Trophoblast cell (in vitro differentiated cells and primary cell): ENCODE results near the gene PEDS1.

ENCODE experiments used
- DNase-seq, 2 donors: peaks; one replicate each; pipeline ENCODE4 v3.0.0-alpha.2; 2016
- H2AFZ ChIP-seq: 2 replicates; pipeline ENCODE4 v1.6.1; 2013; ENCODE audit warnings: low read length, moderate library complexity, mild to moderate bottlenecking; ENCODE audit not compliant: insufficient read depth, poor library complexity
- H2AK5ac ChIP-seq: 2 replicates; pipeline ENCODE4 v1.6.1; 2013; ENCODE audit warnings: mild to moderate bottlenecking, low read length
- H2BK120ac ChIP-seq: 2 replicates; pipeline ENCODE4 v1.6.1; 2013; ENCODE audit warnings: low read length, mild to moderate bottlenecking, moderate library complexity; ENCODE audit not compliant: insufficient read depth, poor library complexity
- H2BK12ac ChIP-seq: 2 replicates; pipeline ENCODE4 v1.6.1; 2013; ENCODE audit warnings: mild to moderate bottlenecking, low read length, moderate library complexity
- H2BK5ac ChIP-seq: 2 replicates; pipeline ENCODE4 v1.6.1; 2013; ENCODE audit warnings: low read length, low read depth, moderate library complexity, mild to moderate bottlenecking; ENCODE audit not compliant: poor library complexity
- H3K14ac ChIP-seq: 2 replicates; pipeline ENCODE4 v1.6.1; 2013; ENCODE audit warnings: mild to moderate bottlenecking, low read length
- H3K18ac ChIP-seq: 2 replicates; pipeline ENCODE4 v1.6.1; 2013; ENCODE audit warnings: mild to moderate bottlenecking, low read length
- H3K23ac ChIP-seq: 2 replicates; pipeline ENCODE4 v1.6.1; 2013; ENCODE audit warnings: low read length
- H3K27ac ChIP-seq: 2 replicates; pipeline ENCODE4 v1.5.1; 2013; ENCODE audit warnings: low read depth, mild to moderate bottlenecking, inconsistent platforms, low read length, moderate library complexity
- H3K27me3 ChIP-seq: 2 replicates; pipeline ENCODE4 v1.6.1; 2013; ENCODE audit warnings: inconsistent platforms, mild to moderate bottlenecking, low read length, moderate library complexity; ENCODE audit not compliant: insufficient read depth
- H3K36me3 ChIP-seq, 2 experiments: 1 replicate in 1 of 2; 2 replicates in 1 of 2; pipeline ENCODE4 v1.6.1; 2013; ENCODE audit warnings: low read length in 2 of 2, mild to moderate bottlenecking in 2 of 2, moderate library complexity in 1 of 2; ENCODE audit not compliant: insufficient read depth in 2 of 2, control insufficient read depth in 1 of 2
- H3K4ac ChIP-seq: 2 replicates; pipeline ENCODE4 v1.6.1; 2013; ENCODE audit warnings: low read depth, mild to moderate bottlenecking, low read length, moderate library complexity
- H3K4me1 ChIP-seq, 2 experiments: 1 replicate in 1 of 2; 2 replicates in 1 of 2; pipeline ENCODE4 v1.6.1; 2013; ENCODE audit warnings: low read length in 2 of 2, mild to moderate bottlenecking in 2 of 2, moderate library complexity in 1 of 2; ENCODE audit not compliant: insufficient read depth in 2 of 2, control insufficient read depth in 1 of 2
- H3K4me2 ChIP-seq: 2 replicates; pipeline ENCODE4 v1.6.1; 2013; ENCODE audit warnings: inconsistent platforms, mild to moderate bottlenecking, low read length, moderate library complexity
- H3K4me3 ChIP-seq: 2 replicates; pipeline ENCODE4 v1.5.1; 2013; ENCODE audit warnings: mild to moderate bottlenecking, low read depth, low read length, inconsistent platforms
- H3K79me1 ChIP-seq: one replicate; pipeline ENCODE4 v1.6.1; 2013; ENCODE audit warnings: low read length
- H3K79me2 ChIP-seq: 2 replicates; pipeline ENCODE4 v1.6.1; 2013; ENCODE audit warnings: low read length, mild to moderate bottlenecking; ENCODE audit not compliant: control insufficient read depth, insufficient read depth, poor library complexity
- H3K9ac ChIP-seq: 2 replicates; pipeline ENCODE4 v1.6.1; 2013; ENCODE audit warnings: mild to moderate bottlenecking, low read length
- H3K9me3 ChIP-seq: 2 replicates; pipeline ENCODE4 v1.6.1; 2013; ENCODE audit warnings: low read depth, mild to moderate bottlenecking, control low read depth, inconsistent platforms, low read length; ENCODE audit not compliant: insufficient read depth
- H4K12ac ChIP-seq: 2 replicates; pipeline ENCODE4 v1.6.1; 2013; ENCODE audit warnings: low read depth, mild to moderate bottlenecking, low read length, moderate library complexity
- H4K8ac ChIP-seq: 2 replicates; pipeline ENCODE4 v1.6.1; 2013; ENCODE audit warnings: low read depth, mild to moderate bottlenecking, low read length, moderate library complexity
- H4K91ac ChIP-seq: one replicate; pipeline ENCODE4 v1.6.1; 2013; ENCODE audit warnings: low read depth, mild to moderate bottlenecking, low read length, moderate library complexity
- WGBS: extraction: QIAGEN DNeasy Blood & Tissue Kit; methylation state at CpG from one replicate; pipeline ENCODE4 v1.1.7; 2013; ENCODE audit warnings: missing lambda C conversion rate; ENCODE audit not compliant: insufficient read length, insufficient coverage; ENCODE audit errors: extremely low coverage; 5-methylcytosine and 5-hydroxymethylcytosine counted together

PEDS1 gene

GRCh38 chr20:50199703-50200102 is 46.2 kb upstream of the PEDS1 start:
- no peak overlapping the region for H2AK5ac ChIP-seq

GRCh38 chr20:50198716-50199115 is 45.2 kb upstream of the PEDS1 start:
- Histone ChIP-seq H2AFZ (no peak overlapping the region), H2BK5ac (no peak overlapping the region), H3K79me1 (peaks cover 6% of the 10 kb centered on the region), H3K4me3 (no peak overlapping the region), H2BK12ac (no peak overlapping the region), H4K8ac (no peak overlapping the region), H3K79me2 (peaks cover 2% of the 10 kb centered on the region), H4K91ac (no peak overlapping the region), H2AK5ac (no peak overlapping the region), H3K18ac (no peak overlapping the region), H3K23ac (no peak overlapping the region), H3K14ac (no peak overlapping the region), H3K9ac (no peak overlapping the region), H3K4ac (no peak overlapping the region), H3K9me3 (peaks cover 2% of the 10 kb centered on the region), H2BK120ac (no peak overlapping the region), H3K27me3 (no peaks in the 10 kb centered on the region), H4K12ac (no peak overlapping the region), H3K4me2 (no peak overlapping the region), H3K4me1 (peaks cover 12% of the 10 kb centered on the region in 2 experiments), H3K36me3 (no peaks in the 10 kb centered on the region), H3K27ac (no peak overlapping the region)
- no peak for DNase-seq
- WGBS = no CpG with 5 or more reads among the region's 1 CpG

More at GRCh38 chr20:50199703-50200102, 46.2 kb upstream of the PEDS1 start:
- Histone ChIP-seq H3K4me3 (no peak overlapping the region), H2BK5ac (no peak overlapping the region), H3K23ac (no peak overlapping the region), H2BK120ac (no peak overlapping the region), H3K79me1 (no peaks in the 10 kb centered on the region), H2BK12ac (no peak overlapping the region), H3K9me3 (peaks cover 5% of the 10 kb centered on the region), H3K14ac (no peak overlapping the region), H3K18ac (no peak overlapping the region), H4K8ac (no peak overlapping the region), H3K4me2 (no peak overlapping the region), H3K4ac (no peak overlapping the region), H4K12ac (no peak overlapping the region), H3K36me3 (no peaks in the 10 kb centered on the region), H3K79me2 (no peaks in the 10 kb centered on the region), H2AFZ (no peak overlapping the region), H3K4me1 (peaks cover 4% of the 10 kb centered on the region in 2 experiments), H4K91ac (no peak overlapping the region), H3K27me3 (no peaks in the 10 kb centered on the region), H3K9ac (no peak overlapping the region), H3K27ac (no peak overlapping the region)
- WGBS = no CpG with 5 or more reads among the region's 4 CpGs
- no peak for DNase-seq

DNA sequence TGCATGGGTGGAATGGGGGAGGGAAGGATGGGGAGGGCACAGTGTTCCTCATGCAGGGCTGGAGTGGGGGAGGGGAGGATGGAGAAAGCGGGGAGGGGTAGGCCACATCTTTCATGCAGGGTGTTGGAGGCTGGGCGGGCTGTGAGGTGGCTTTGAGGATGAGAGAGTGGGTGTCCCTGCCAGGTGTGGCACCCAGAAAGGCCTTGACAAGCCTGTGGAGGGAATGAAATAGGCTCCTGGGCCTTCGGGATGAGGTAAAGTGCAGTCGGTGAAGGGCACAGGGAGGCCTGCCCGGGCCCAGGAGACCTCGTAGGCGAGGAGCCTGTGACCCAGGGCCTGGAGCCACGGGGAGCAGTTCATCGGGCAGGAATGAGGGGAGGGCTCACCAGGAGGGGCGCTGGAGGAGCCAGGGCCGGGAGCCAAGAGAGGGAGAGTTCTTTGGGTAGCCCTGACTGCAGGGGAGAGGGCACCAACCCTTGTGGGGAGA is 44.7 kb upstream of the PEDS1 start:
- Histone ChIP-seq H3K4me2 (no peak overlapping the region), H3K18ac (no peak overlapping the region), H3K27ac (no peak overlapping the region), H3K4ac (no peak overlapping the region), H3K79me2 (peaks cover 7% of the 10 kb centered on the region), H4K91ac (no peak overlapping the region), H2AFZ (no peak overlapping the region), H3K23ac (no peak overlapping the region), H2BK5ac (no peak overlapping the region), H3K79me1 (peaks cover 10% of the 10 kb centered on the region), H2BK12ac (no peak overlapping the region), H3K4me1 (peaks cover 17% of the 10 kb centered on the region in 2 experiments), H3K14ac (peak overlapping the region; percentile 37), H2AK5ac (peak overlapping the region; percentile 78), H2BK120ac (no peak overlapping the region), H3K4me3 (no peak overlapping the region), H3K9me3 (peaks cover 2% of the 10 kb centered on the region), H3K36me3 (no peaks in the 10 kb centered on the region), H4K12ac (no peak overlapping the region), H3K9ac (no peak overlapping the region), H4K8ac (no peak overlapping the region), H3K27me3 (no peaks in the 10 kb centered on the region)
- DNase-seq = peak; percentile 18 to 34
- no CpG with 5 or more reads among the region's 11 CpGs for WGBS

DNA sequence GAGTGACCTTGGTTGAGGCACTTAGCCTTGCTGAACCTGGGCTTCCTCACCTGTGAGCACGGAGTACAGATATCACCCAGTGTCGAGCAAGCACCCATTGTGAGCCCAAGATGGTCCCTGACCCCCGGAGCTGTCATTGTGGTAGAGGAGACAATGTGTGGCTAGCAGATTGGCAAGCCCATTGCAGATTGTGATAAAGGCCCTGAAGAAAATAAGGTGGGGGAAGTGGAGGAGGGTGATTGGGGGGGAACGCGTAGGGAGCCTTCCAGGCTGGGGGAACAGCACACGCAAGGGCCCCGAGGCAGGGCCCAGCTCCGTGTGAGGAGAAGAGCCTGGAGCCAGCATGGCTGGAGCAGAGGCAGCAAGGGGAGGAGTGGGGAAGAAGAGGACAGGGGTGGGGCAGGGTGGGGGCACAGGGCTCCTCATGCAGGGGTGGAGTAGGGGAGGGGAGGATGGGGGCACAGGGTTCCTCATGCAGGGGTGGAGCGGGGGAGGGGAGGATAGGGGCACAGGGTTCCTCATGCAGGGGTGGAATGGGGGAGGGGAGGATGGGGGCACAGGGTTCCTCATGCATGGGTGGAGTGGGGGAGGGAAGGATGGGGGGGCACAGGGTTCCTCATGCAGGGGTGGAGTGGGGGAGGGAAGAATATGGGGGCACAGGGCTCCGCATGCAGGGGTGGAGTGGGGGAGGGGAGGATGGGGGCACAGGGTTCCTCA is 44.1 kb upstream of the PEDS1 start:
- H3K36me3 ChIP-seq = no peaks in the 10 kb centered on the region
- H3K79me2 ChIP-seq = peaks cover 13% of the 10 kb centered on the region
- peaks cover 21% of the 10 kb centered on the region in 2 experiments for H3K4me1 ChIP-seq
- no peak overlapping the region for H3K23ac ChIP-seq
- H3K4ac ChIP-seq = no peak overlapping the region
- H3K4me2 ChIP-seq = no peak overlapping the region
- no peak overlapping the region for H3K4me3 ChIP-seq
- H4K91ac ChIP-seq = no peak overlapping the region
- no peak overlapping the region for H4K12ac ChIP-seq
- no peak overlapping the region for H2BK120ac ChIP-seq
- no peak overlapping the region for H3K18ac ChIP-seq
- no peak overlapping the region for H4K8ac ChIP-seq
- no peak overlapping the region for H2AFZ ChIP-seq
- H3K9me3 ChIP-seq = peaks cover 2% of the 10 kb centered on the region
- no peak overlapping the region for H2AK5ac ChIP-seq
- H3K9ac ChIP-seq = no peak overlapping the region
- no CpG with 5 or more reads among the region's 10 CpGs for WGBS
- no peak overlapping the region for H3K14ac ChIP-seq
- H3K27ac ChIP-seq = no peak overlapping the region
- no peak overlapping the region for H2BK12ac ChIP-seq
- no peaks in the 10 kb centered on the region for H3K27me3 ChIP-seq
- peaks cover 16% of the 10 kb centered on the region for H3K79me1 ChIP-seq
- H2BK5ac ChIP-seq = no peak overlapping the region
- peak in 1 of 2 donors; percentile 28 for DNase-seq
